GM12874 (cell line): ENCODE results near the gene SRPX.

ENCODE experiments used
- CTCF ChIP-seq: IDR thresholded peaks from 2 replicates; pipeline ENCODE4 v1.5.1; 2011; ENCODE audit warnings: low read depth, mild to moderate bottlenecking, control low read depth, low read length, moderate library complexity; ENCODE audit not compliant: insufficient read depth

The SRPX gene

DNA sequence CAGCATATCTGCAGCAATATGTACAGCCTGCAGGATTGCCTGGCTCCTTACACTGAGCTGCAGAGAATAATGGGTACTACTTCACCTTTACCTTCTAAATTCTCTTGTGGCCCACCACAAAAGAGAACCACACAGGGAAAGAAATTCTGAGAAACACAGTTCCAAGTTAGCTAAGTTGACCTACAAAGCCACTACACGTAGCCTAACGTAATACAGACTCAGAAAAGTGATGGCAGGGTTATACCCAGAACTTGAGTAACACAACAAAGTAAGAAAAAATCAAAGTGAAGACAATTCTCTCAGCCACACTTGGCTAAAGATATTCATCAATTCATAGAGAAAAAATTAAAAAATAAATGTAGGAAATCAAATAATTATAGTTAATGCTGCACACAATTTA is 26.4 kb upstream of the SRPX start:
- TF ChIP-seq CTCF: no peak

- no peak for TF ChIP-seq CTCF
Measured at GRCh38 chrX:38240541-38240940, 19.9 kb upstream of the SRPX start.

DNA sequence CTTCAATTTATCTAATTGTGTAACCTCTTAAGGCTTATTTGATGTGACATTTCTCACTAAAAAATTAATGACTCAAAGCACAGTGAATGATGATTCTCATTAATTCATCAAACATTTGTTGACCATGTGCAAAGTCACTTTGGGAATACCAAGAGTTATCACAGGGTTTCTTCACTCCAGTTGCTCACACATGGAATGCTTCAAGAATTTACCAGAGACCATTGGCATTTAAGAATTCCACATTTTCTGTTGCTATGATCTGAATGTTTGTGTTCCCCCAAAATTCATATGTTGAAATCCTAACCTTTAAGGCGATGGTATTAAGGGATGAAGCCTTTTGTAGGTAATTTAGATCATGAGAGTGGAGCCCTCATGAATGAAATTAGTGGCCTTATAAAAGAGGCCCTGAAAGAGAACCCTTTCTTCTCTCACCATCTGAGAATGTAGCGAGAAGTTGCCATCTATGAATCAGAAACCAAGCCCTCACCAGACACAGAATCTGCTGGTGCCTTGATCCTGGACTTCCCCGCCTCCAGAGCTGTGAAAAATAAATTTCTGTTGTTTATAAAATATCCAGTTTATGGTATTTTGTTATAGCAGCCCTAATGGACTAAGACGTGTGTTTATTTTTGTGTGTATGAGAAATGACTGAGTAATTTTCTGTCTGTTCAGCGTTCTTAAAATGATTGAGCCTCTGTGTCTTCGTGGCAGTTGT is 16.4 kb upstream of the SRPX start:
- no peak for TF ChIP-seq CTCF

- no peak for TF ChIP-seq CTCF
Measured at GRCh38 chrX:38233891-38234667, 13.4 kb upstream of the SRPX start.

DNA sequence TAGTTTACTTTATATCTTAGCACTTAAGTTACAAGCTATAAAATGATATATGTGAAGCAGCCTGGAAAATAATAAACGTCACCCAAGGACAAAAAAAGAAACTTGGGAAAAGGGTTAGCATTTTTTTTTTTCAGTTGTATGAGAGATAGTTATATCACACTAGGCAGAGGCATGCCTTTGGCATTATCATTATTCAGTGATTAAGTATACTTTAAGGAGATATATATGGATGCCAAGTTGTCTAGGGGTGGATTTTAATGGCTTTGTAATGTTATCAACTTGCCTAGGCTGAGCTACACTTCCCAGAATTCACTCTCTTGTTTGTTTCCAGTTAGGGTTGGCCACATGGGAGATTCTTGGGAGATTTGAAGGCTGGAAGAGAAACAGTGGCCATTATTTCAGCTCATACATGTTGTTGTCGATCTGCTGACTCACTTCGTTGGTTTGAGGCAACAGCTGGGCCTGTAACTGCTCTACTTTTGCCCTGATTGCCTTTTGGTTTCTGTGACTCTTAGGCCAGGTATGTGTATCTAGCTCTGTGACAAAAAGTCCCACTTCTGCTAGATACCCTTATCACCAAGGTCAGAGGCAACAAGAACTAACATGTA is 11.5 kb upstream of the SRPX start:
- no peak for TF ChIP-seq CTCF

GRCh38 chrX:38225093-38225492 is 4.4 kb upstream of the SRPX start:
- no peak for TF ChIP-seq CTCF

GRCh38 chrX:38224160-38224559 is 3.5 kb upstream of the SRPX start:
- TF ChIP-seq CTCF: no peak
